K562 (cell line): ENCODE results near the gene ANKMY1. TPM values are rescaled to one million over a fixed set of nuclear protein-coding genes. Genes with fewer than 3 reads are reported as not detected.

Experiments
- ATAC-seq: fragments of 200-7000 bp; cut with Tn5 transposase; 3 replicates; pipeline ENCODE4 v1.9.1; 2020; ENCODE audit warnings: moderate library complexity
- BruUV-seq: library from RNA; stranded (reverse); fragments of 400-500 nt; replicated peaks from 2 replicates; lab custom pipeline; 2021; lab: Mats Ljungman, UMichigan
- CTCF ChIA-PET: fragments of 300-600 bp; formaldehyde crosslinking; extraction: SDS; loops from one replicate; lab custom pipeline; 2021; ENCODE audit warnings: low intra/inter-chr PET ratio; lab: Yijun Ruan, JAX
- POLR2A ChIA-PET: fragments of 300-600, 350-650 bp; sonication (Branson Sonifier 250); formaldehyde crosslinking; extraction: SDS; loops from one replicate; lab custom pipeline; 2021; ENCODE audit warnings: antibody characterized with exemption, inconsistent platforms; lab: Yijun Ruan, JAX
- DNase-seq, 4 experiments: peaks; one replicate each; pipeline versions ENCODE4 v3.0.0 to v3.0.0-alpha.2; 2011 to 2018; ENCODE audit warnings: low spot score in 3 of 4, mixed read lengths in 3 of 4; ENCODE audit errors: extremely low read depth in 1 of 4
- FAIRE-seq: peaks from 2 replicates; lab custom pipeline; 2011; peaks lifted over from hg19 to GRCh38; lab: Jason Lieb, UNC
- H2AFZ ChIP-seq: 2 replicates; pipeline ENCODE4 v1.6.0; 2011; ENCODE audit warnings: low read depth, low read length, control low read depth, inconsistent platforms
- H3K27ac ChIP-seq: fragments of 200-600 bp; 3 replicates; pipeline ENCODE4 v1.8.0; 2011; ENCODE audit warnings: low read depth, mild to moderate bottlenecking, control low read depth, inconsistent platforms, low read length, moderate library complexity, mixed read lengths; ENCODE audit errors: extremely low read depth
- H3K27me3 ChIP-seq, 2 experiments: fragments of 300-600 bp in 1 of 2; 2 replicates in 1 of 2; 3 replicates in 1 of 2; pipeline versions ENCODE4 v1.6.0 to v1.8.0; 2011; ENCODE audit warnings: inconsistent platforms in 2 of 2, low read length in 2 of 2, mild to moderate bottlenecking in 1 of 2, mixed read lengths in 1 of 2, moderate library complexity in 1 of 2; ENCODE audit not compliant: control insufficient read depth in 2 of 2, insufficient read depth in 2 of 2
- H3K36me3 ChIP-seq: fragments of 300-600 bp; 3 replicates; pipeline ENCODE4 v1.8.0; 2011; ENCODE audit warnings: mild to moderate bottlenecking, low read length, inconsistent platforms; ENCODE audit not compliant: control insufficient read depth, insufficient read depth
- H3K4me1 ChIP-seq, 2 experiments: fragments of 200-600 bp in 1 of 2; replicated peaks in 1 of 2; 2 replicates in 1 of 2; 3 replicates in 1 of 2; pipeline versions ENCODE4 v1.5.1 to v1.8.0; 2011; ENCODE audit warnings: inconsistent platforms in 2 of 2, low read length in 2 of 2, mild to moderate bottlenecking in 1 of 2, mixed read lengths in 1 of 2, moderate library complexity in 1 of 2; ENCODE audit not compliant: control insufficient read depth in 2 of 2, insufficient read depth in 2 of 2
- H3K4me2 ChIP-seq: 2 replicates; pipeline ENCODE4 v1.6.1; 2011; ENCODE audit warnings: low read length, control low read depth, inconsistent platforms, mixed read lengths; ENCODE audit not compliant: insufficient read depth
- H3K4me3 ChIP-seq: fragments of 200-600 bp; sonication (generic), shearing (Covaris generic); 2 replicates; pipeline ENCODE4 v1.5.1; 2016; ENCODE audit warnings: control low read depth, inconsistent platforms
- H3K79me2 ChIP-seq: fragments of 200-600 bp; 3 replicates; pipeline ENCODE4 v1.8.0; 2011; ENCODE audit warnings: low read length, inconsistent platforms; ENCODE audit not compliant: control insufficient read depth, insufficient read depth
- H3K9ac ChIP-seq, 2 experiments: 2 replicates each; pipeline versions ENCODE4 v1.6.0 to v1.6.1; 2011; ENCODE audit warnings: low read depth in 2 of 2, low read length in 2 of 2, control low read depth in 1 of 2, inconsistent platforms in 1 of 2, mild to moderate bottlenecking in 1 of 2, mixed read lengths in 1 of 2; ENCODE audit not compliant: insufficient read depth in 1 of 2
- H3K9me1 ChIP-seq: one replicate; pipeline ENCODE4 v1.6.0; 2011; ENCODE audit warnings: inconsistent platforms, mild to moderate bottlenecking, low read length, moderate library complexity; ENCODE audit not compliant: control insufficient read depth, insufficient read depth
- H3K9me3 ChIP-seq: replicated peaks from 2 replicates; pipeline ENCODE4 v1.5.1; 2011; ENCODE audit warnings: low read depth, low read length, inconsistent platforms; ENCODE audit not compliant: control insufficient read depth, insufficient read depth
- H4K20me1 ChIP-seq: replicated peaks from 2 replicates; pipeline ENCODE4 v1.6.1; 2011; ENCODE audit warnings: low read length, inconsistent platforms, mixed read lengths; ENCODE audit not compliant: control insufficient read depth, insufficient read depth
- ARID2 ChIP-seq: fragments of 450-650 bp; IDR thresholded peaks from 2 replicates; pipeline ENCODE4 v1.6.1; 2017; ENCODE audit warnings: antibody characterized with exemption, mild to moderate bottlenecking
- BRD9 ChIP-seq: fragments of 450-650 bp; IDR thresholded peaks from 2 replicates; pipeline ENCODE4 v1.6.1; 2018; ENCODE audit warnings: low read depth; ENCODE audit not compliant: partially characterized antibody
- CHD1 ChIP-seq: fragments of 200-600 bp; sonication (generic); IDR thresholded peaks from one replicate; pipeline ENCODE4 v1.6.1; 2012; ENCODE audit warnings: mild to moderate bottlenecking, moderate library complexity, low read length, inconsistent platforms
- HOXB6 ChIP-seq: fragments of 250-450 bp; sonication (Bioruptor Pico); IDR thresholded peaks from 2 replicates; pipeline ENCODE4 v1.5.1; 2022; ENCODE audit warnings: mild to moderate bottlenecking, borderline replicate concordance
- MAFF ChIP-seq: IDR thresholded peaks from 2 replicates; pipeline ENCODE4 v1.6.1; 2012; ENCODE audit warnings: low read length, improper control_type of control experiment
- NCOA4 ChIP-seq: fragments of 450-650 bp; IDR thresholded peaks from 2 replicates; pipeline ENCODE4 v1.6.1; 2018; ENCODE audit warnings: mild to moderate bottlenecking; ENCODE audit not compliant: partially characterized antibody
- PYGO2 ChIP-seq: fragments of 450-650 bp; IDR thresholded peaks from 2 replicates; pipeline ENCODE4 v1.6.1; 2016; ENCODE audit warnings: mild to moderate bottlenecking, missing genetic modification characterization, moderate library complexity, missing compliant biosample characterization
- ZMIZ1 ChIP-seq, 2 experiments: fragments of 150-350 bp in 1 of 2; IDR thresholded peaks; 2 replicates each; pipeline ENCODE4 v1.6.1; 2012 to 2016; ENCODE audit warnings: low read depth in 2 of 2, low read length in 2 of 2, mild to moderate bottlenecking in 1 of 2, moderate library complexity in 1 of 2
- ZNF212 ChIP-seq: fragments of 450-650 bp; formaldehyde crosslinking; IDR thresholded peaks from 2 replicates; pipeline ENCODE4 v1.4.0; 2020; ENCODE audit warnings: mild to moderate bottlenecking
- ZNF778 ChIP-seq: fragments of 450-650 bp; formaldehyde crosslinking; IDR thresholded peaks from 2 replicates; pipeline ENCODE4 v1.4.0; 2020; ENCODE audit warnings: mild to moderate bottlenecking, moderate library complexity
- WGBS: fragments of 100-300 bp; shearing (Covaris generic); methylation state at CpG from one replicate; pipeline ENCODE4 v1.1.6; 2016; ENCODE audit warnings: low coverage, mixed read lengths; ENCODE audit not compliant: insufficient coverage; ENCODE audit errors: missing lambda C conversion rate; 5-methylcytosine and 5-hydroxymethylcytosine counted together
- in situ Hi-C: fragments of 300-500 bp; cut with MboI; formaldehyde crosslinking; loops from 4 replicates; pipeline ENCODE4 v1.15.0; 2018; ENCODE audit warnings: inconsistent platforms, mixed read lengths
- intact Hi-C: fragments of 100-400 bp; cut with micrococcal nuclease; formaldehyde crosslinking; loops from 2 replicates; pipeline ENCODE4 v1.14.2; 2022
- polyA plus RNA-seq, 8 experiments: library from polyadenylated mRNA; depleted of rRNA in 4 of 8; stranded (reverse) in 5 of 8; unstranded in 3 of 8; fragments of >200 nt; fragmentation: Nextera tagmentation in 2 of 8; fragmentation: Illumina TruSeq in 1 of 8; extraction: Ambion mirVana in 2 of 8; extraction: Trizol in 1 of 8; gene quantifications; 2 replicates each; pipeline versions ENCODE4 v1.2.1 to v1.2.3, GENCODE V29; 2011 to 2014; ENCODE audit warnings: inconsistent platforms in 1 of 8, missing spikeins in 1 of 8
- total RNA-seq, 7 experiments: library from RNA; depleted of rRNA in 6 of 7; stranded (reverse); fragments of >200 nt in 6 of 7; fragmentation: Illumina TruSeq in 2 of 7; extraction: Trizol in 2 of 7; gene quantifications; 2 replicates each; pipeline versions ENCODE4 v1.2.1 to v1.2.3, GENCODE V29; 2011 to 2021; ENCODE audit warnings: low replicate concordance in 1 of 7
- TF ChIP-seq, protein P1 (sequence below): conservative IDR thresholded peaks from 2 replicates; pipeline ENCODE4 v1.6.1; 2011; ENCODE audit warnings: low read depth, mild to moderate bottlenecking, low read length; ENCODE audit not compliant: control insufficient read depth
- TF ChIP-seq, protein P2 (sequence below), 3 experiments: fragments of 200-800 bp in 1 of 3; fragments of 250-450 bp in 1 of 3; fragments of 450-650 bp in 1 of 3; sonication (Bioruptor Pico) in 1 of 3; sonication (Bioruptor generic) in 1 of 3; formaldehyde crosslinking in 1 of 3; IDR thresholded peaks; 2 replicates each; pipeline versions ENCODE4 v1.6.1 to v1.8.0; 2016 to 2022; ENCODE audit warnings: mild to moderate bottlenecking in 2 of 3, missing genetic modification characterization in 2 of 3, missing compliant biosample characterization in 1 of 3, moderate library complexity in 1 of 3
- TF ChIP-seq, protein P3 (sequence below), 2 experiments: fragments of 450-650 bp in 1 of 2; sonication (generic) in 1 of 2; formaldehyde crosslinking; conservative IDR thresholded peaks; 2 replicates each; pipeline versions ENCODE4 v1.4.0 to v1.8.1; 2020 to 2022; ENCODE audit warnings: mild to moderate bottlenecking in 1 of 2, missing genetic modification reagents in 1 of 2

ANKMY1 gene
- total and polyA plus RNA-seq, 9 of the 15 experiments (the other 6 are each of a cell fraction or from before 2014, with no cell fraction given), result 0.75 to 15.1 (median 11.7) TPM

DNA sequence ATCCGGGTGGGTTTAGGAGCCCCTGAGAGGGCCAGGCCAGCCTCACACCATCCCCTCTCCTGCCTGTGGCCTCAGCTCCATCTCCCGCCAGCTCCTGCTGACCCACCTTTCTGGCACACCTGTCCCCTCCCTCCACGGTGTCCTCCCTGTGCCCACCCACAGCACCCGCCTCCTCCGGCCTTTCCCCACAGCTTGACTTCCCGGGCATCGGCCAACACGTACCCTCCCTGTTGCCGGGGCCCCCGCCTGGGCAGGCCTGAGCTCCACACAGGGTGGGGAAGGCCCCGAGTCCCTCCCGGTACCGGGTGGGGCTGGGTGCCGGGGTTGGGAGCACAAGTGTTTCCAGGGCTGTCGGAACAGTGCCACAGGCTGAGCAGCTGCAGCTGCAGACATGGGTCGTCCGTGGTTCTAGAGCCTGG is 115.8 kb downstream of the ANKMY1 start:
- H3K27ac ChIP-seq, result no peak overlapping the region
- ChIA-PET CTCF (no interaction called here), POLR2A (no interaction called here)
- no peaks in the 10 kb centered on the region for H3K9me3 ChIP-seq
- H3K4me3 ChIP-seq, result no peak overlapping the region
- H2AFZ ChIP-seq, result no peak overlapping the region
- no peaks in the 10 kb centered on the region for H3K79me2 ChIP-seq
- intact Hi-C loops, result no loop called here
- H3K36me3 ChIP-seq, result no peaks in the 10 kb centered on the region
- WGBS, result 0% methylated on average over 6 of the region's 17 CpGs
- H3K9me1 ChIP-seq, result no peaks in the 10 kb centered on the region
- H3K9ac ChIP-seq, result no peak overlapping the region
- H3K27me3 ChIP-seq, result peaks cover 0 to 56% of the 10 kb centered on the region in 2 experiments; a peak in 2 of 5 replicates
- FAIRE-seq (no peak), ATAC-seq (no peak), DNase-seq (no peak)
- H3K4me2 ChIP-seq, result no peak overlapping the region
- peaks cover 9% of the 10 kb centered on the region for H4K20me1 ChIP-seq
- BruUV-seq, result no TSS peak
- in situ Hi-C loops, result no loop called here
- H3K4me1 ChIP-seq, result peaks cover 0 to 8% of the 10 kb centered on the region in 2 experiments; a peak in 2 of 5 replicates
- no peak for TF ChIP-seq ARID2
- no peak for TF ChIP-seq ZNF778
- TF ChIP-seq, protein P1, sequence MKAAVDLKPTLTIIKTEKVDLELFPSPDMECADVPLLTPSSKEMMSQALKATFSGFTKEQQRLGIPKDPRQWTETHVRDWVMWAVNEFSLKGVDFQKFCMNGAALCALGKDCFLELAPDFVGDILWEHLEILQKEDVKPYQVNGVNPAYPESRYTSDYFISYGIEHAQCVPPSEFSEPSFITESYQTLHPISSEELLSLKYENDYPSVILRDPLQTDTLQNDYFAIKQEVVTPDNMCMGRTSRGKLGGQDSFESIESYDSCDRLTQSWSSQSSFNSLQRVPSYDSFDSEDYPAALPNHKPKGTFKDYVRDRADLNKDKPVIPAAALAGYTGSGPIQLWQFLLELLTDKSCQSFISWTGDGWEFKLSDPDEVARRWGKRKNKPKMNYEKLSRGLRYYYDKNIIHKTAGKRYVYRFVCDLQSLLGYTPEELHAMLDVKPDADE, result no peak
- TF ChIP-seq, protein P2, sequence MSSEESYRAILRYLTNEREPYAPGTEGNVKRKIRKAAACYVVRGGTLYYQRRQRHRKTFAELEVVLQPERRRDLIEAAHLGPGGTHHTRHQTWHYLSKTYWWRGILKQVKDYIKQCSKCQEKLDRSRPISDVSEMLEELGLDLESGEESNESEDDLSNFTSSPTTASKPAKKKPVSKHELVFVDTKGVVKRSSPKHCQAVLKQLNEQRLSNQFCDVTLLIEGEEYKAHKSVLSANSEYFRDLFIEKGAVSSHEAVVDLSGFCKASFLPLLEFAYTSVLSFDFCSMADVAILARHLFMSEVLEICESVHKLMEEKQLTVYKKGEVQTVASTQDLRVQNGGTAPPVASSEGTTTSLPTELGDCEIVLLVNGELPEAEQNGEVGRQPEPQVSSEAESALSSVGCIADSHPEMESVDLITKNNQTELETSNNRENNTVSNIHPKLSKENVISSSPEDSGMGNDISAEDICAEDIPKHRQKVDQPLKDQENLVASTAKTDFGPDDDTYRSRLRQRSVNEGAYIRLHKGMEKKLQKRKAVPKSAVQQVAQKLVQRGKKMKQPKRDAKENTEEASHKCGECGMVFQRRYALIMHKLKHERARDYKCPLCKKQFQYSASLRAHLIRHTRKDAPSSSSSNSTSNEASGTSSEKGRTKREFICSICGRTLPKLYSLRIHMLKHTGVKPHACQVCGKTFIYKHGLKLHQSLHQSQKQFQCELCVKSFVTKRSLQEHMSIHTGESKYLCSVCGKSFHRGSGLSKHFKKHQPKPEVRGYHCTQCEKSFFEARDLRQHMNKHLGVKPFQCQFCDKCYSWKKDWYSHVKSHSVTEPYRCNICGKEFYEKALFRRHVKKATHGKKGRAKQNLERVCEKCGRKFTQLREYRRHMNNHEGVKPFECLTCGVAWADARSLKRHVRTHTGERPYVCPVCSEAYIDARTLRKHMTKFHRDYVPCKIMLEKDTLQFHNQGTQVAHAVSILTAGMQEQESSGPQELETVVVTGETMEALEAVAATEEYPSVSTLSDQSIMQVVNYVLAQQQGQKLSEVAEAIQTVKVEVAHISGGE (CRISPR knock-in tag; IDR thresholded peaks at IDR 0.05), result no peak
- TF ChIP-seq ZMIZ1 (IDR thresholded peaks at IDR 0.05; ENCODE audit: low read depth in 2 of 2, low read length in 2 of 2), result no peak
- no peak for TF ChIP-seq MAFF
- TF ChIP-seq BRD9, result no peak
- no peak for TF ChIP-seq PYGO2 (tag)
- no peak for TF ChIP-seq CHD1
- no peak for TF ChIP-seq HOXB6 (CRISPR knock-in tag)
- TF ChIP-seq NCOA4, result no peak
- TF ChIP-seq, protein P3, sequence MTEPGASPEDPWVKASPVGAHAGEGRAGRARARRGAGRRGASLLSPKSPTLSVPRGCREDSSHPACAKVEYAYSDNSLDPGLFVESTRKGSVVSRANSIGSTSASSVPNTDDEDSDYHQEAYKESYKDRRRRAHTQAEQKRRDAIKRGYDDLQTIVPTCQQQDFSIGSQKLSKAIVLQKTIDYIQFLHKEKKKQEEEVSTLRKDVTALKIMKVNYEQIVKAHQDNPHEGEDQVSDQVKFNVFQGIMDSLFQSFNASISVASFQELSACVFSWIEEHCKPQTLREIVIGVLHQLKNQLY (CRISPR knock-in tag; conservative IDR thresholded peaks at IDR 0.05), result no peak
- TF ChIP-seq ZNF212 (CRISPR knock-in tag), result no peak
